GM18907 (cell line): ENCODE results near the gene OSBPL3.
A peak's percentile ranks its signal among the peaks of the same experiment; 100 is the strongest.

ENCODE experiments used
- ATAC-seq: cut with Tn5 transposase; IDR thresholded peaks from one replicate; pipeline ENCODE4 v1.9.1; 2021; ENCODE audit warnings: mild to moderate bottlenecking, moderate library complexity; ENCODE audit not compliant: unreplicated experiment

The OSBPL3 gene

DNA sequence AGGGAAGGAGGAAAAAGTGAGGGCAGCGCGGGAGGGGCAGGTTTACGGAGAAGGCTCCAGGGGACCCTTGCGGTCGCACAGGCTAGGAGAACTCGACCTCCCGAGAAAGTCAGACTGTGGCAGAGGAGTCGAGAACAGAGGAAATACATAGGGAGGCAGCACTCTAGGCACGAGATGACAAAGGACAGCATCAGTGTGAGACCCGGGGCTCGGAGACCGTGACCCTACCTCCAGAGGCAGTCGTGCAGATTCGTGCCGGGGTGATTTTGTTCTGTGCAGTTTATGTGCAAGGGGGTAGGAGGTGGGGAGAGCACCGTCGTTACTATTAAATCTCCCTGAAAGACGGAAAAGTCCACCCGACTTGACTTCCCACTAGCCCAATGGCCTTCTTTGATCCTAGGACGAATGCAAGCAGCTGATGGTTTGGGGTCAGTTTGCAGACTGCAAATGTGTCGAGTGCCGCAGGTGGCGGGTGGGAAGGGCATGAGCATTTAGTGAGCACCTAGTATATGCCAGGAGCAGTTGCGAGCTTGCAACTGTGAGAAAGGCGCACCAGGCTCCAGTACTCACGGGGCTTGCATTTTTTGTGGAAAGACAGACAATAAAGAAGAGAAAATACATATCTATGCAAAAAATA, 674 bp upstream of the OSBPL3 start:
- ATAC-seq, result peak; percentile 27

DNA sequence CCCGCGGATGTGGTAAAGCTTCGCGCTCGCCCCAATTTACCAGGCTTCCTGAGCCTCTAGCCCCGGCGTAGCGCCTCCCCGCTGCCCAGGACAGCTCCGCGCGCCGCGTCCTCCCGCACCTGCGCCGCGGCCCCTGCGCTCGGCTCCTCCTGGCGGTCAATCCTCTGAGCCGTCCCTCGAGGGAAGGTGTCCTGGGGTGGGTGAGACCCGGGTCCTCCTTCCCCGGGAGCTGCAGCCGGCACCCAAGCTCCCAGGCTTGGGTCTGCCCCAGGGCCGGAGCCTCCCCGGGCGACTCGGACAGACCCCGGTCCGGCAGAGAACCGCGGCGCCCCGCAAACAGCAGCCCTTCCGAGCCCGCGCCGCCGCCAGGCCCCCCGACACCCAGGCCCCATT, 512 bp downstream of the OSBPL3 start:
- ATAC-seq, result peak; percentile 48

DNA sequence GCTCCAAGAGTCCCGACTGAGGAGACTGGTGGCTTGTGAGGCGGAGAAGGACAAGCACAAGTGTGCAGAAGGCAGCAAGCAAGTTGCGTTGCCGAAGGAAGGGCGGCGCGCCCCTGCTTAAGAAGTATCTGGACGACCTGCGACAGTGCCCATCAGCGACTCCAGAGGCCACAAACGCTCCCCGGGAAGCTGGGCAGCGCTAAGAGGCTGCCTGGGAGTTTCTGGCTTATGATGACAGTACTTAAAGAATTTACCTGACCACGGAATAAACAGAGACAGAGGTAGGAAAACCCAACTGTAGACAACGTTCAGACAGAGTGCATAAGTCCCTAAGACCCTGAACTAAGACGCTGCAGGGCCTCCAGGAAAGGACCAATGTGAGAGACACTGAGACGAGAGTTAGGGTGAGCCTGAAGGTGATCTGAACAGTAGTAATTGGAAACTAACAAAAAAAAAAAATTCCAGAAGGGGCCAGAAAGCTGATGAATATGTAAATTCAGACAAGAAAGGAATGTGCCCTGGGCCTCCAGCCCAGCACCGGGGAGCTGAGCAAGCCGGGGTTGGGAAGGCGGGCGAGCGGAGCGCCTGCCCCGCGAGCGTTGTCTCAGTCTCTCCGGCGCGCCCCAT, 1.0 kb downstream of the OSBPL3 start:
- peak; percentile 1 for ATAC-seq

DNA sequence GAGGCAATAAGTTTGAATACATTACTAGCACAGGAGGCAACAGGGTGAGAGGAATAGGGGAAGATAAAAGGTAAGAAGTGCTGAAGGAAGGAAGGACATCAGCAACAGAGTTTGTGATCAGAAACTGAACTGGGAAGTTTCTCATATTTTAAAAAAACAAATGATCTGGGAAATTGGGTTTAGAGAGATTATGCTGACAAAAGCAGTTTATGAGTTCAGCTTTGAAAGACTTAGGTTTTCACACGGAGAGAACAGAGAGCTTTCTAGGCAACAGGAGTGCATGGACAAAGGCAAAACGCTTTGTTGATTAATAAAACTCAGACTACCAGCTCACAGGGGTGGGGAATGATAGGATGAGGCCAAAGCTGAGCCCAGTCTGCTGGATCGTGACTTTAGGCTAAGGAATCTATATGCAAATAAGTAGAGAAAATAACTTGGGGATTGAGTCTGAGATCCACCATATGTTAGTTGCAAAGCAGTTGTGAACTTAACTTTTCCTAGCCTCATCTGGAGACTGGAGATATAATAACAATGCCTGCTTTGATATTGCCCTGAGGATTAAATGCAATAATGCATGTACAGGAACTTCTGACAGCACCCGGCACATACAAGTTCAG, 4.2 kb downstream of the OSBPL3 start:
- ATAC-seq, result no peak

DNA sequence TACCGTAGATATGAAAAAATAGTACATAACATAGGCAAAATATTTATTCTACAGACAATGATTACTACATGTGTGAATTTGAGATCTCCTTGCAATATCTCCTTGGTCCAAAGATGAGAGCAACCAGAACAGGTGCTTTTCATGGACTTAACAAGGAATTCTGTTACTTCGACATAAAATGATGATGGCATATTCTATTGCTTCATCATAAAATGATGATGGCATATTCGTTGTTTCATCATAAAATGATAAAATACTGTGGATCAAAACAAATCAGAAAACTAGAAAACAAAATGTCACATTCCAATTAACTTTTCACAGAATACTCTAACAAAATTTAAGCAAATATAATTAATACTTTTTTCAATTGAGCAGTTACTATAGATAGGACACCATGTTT, 4.8 kb downstream of the OSBPL3 start:
- no peak for ATAC-seq

DNA sequence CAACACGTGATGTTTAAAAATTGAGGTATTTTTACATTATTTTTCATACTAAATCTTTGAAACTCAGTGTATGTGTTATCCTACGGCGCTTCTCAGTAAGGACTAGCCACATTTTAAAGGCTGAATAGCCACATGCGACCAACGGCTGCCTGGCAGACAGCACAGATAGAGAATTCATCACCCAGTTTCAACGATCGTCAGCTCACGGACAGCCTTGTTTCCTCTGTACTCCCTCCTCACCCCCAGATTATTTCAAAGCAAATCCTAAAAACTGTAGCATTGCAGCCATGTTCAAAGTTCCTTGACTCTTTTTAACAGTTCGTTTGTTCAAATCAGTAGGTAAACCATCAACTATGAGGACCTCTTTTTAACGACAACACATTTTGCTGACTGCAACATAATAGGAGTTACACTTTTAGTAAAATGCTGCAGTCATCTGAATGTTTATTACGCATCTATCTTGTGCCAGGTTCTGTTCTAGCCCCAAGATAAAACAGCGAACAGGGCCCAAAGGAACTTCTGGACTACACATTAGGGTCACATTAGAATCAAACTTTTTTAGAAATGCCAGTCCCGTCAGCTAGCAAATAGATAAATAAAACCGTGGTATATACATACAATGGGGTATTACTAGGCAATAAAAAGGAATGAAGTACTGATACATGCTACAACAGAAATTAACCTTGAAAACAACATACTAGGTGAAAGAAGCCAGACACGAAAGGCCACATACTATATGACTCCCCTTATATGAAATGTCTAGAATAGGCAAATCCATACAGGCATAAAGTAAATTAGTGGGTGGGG, 5.7 kb downstream of the OSBPL3 start:
- no peak for ATAC-seq

DNA sequence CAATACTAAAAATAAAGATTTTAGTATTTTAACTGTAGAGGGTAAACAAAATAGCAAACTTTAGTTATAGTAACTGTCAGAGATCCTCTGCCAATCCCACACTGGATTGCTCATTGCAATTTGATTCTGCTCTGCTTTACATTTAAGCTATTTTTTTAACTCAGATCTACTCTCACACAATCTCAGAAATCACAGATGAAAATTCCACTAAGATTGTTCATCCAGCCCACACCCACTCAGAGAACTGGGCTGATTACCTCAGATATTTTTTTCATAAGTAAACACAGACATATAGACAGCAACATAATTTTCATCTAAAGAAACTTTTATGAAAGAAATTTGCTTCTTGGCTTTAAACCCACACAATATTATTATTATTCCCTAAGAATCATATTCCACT, 7.0 kb downstream of the OSBPL3 start:
- no peak for ATAC-seq

DNA sequence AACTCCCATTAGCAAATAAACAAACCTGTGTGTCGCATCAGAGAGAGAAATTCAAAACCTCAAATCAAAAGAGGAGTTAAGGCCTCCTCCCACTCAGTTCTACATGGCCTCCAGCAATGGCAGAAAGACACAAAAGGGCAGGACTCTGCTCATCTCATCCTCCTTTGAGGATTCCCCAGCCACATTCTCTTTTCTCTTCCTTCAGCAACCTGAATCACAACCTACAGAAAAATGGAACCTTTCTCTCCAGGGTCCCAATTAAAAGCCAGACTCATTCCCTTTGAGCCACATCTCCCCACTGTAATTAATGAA, 7.9 kb downstream of the OSBPL3 start:
- ATAC-seq, result no peak

DNA sequence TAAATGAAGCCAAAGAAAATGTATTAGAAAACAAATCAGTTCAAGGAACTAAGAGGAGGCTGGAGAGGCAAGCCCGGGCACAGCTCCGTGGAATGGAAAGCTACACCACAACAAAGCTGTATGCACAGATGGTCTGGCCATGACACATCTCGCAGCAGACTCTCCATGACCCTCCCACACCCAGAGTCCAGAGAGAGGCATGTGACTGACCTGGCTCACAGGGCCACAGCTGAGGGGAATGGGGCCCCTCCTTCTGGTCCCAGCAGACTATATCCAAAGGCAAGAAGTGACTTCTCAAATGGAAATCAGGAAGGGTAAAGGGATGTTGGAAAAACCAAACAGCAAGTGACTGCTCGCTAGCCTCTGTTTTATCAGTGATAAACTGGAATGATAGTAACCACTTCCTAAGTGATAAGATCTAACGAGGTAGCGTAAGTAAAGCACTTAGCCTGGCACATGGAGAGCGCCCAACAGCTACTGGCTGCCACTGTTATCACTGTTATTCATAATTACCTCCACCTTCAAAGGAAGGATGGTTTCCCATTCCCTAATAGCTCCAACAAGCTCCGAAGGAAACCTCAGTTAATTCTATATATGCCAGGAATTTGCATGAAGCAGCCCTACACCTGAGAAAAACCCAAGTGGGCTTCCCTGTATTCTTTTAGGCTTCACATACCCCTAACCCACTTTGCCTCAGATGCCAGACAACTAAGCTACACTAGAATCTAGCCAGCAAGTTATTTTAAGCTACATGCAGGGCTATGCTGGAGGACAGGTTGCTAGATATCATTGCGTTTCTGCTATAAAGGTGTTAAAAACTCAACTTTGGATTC, 8.4 kb downstream of the OSBPL3 start:
- ATAC-seq, result no peak

DNA sequence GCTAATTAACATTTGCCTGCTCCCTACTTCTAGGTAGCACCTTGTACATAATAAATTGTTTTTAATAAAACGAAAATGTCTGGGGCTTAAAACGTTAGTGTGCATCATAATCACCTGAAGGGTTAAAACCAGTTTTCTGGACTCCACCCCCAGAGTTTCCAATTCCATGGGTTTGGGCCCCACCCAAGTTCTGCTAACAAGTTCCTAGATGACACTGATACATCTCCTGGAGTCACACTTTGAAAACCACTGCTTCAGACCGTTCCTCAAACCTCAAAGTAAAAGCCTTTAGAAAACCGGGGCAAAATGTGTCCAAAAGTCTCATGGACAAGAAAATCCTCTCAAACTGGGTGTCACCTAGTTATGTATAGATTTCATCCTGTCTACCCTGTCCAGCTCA, 9.3 kb downstream of the OSBPL3 start:
- ATAC-seq, result no peak

DNA sequence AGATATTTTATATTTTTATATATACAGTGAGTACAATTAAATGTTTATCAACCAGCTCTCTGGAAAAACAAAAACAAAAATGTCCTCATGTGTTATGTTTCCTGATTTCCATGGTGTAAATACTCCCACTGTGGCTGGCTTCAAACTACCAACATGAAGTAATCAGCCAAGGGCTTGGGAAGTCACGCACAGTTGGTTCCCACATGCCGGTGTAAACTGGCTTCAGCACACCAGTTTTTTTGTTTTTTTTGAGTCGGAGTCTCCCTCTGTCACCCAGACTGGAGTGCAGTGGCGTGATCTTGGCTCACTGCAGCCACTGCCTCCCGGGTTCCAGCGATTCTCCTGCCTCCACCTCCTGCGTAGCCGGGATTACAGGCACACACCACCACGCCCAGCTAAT, 11.8 kb downstream of the OSBPL3 start:
- ATAC-seq, result no peak

DNA sequence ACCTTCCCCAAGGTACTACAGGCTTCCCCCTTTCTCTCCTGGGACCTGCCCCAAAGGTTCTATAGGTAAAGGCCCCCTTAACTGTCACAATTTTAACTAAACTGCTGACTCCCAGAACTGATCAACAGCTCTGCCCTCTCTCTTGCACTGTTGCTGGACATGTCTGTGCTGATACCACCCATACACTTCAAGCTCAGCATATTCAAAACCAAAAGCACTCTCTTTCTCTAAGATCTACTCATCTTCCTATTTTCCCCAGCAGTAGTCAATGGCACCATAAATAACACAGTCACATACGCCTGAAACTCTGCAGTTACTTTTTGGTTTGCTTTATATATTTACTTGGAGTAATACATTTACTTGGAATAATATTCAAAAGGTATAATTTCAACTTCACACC, 12.3 kb downstream of the OSBPL3 start:
- ATAC-seq, result no peak

DNA sequence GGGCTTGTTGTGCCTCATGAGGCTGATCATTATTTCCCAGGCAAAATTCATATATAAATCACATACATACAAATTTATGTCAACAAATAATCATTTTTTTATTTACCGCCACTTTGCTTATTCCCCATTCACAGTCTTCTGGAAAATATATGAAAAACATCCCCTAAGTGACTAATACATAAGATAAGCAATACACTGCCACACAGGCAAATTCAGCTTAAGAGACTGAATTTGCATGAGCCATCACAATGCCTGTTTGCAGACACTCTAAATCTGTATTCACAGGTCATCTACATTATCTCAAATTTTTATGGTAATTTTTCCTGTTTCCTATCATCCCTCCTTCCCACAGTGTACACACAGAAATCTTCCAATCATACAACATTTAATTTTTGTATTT, 13.2 kb downstream of the OSBPL3 start:
- ATAC-seq, result no peak

DNA sequence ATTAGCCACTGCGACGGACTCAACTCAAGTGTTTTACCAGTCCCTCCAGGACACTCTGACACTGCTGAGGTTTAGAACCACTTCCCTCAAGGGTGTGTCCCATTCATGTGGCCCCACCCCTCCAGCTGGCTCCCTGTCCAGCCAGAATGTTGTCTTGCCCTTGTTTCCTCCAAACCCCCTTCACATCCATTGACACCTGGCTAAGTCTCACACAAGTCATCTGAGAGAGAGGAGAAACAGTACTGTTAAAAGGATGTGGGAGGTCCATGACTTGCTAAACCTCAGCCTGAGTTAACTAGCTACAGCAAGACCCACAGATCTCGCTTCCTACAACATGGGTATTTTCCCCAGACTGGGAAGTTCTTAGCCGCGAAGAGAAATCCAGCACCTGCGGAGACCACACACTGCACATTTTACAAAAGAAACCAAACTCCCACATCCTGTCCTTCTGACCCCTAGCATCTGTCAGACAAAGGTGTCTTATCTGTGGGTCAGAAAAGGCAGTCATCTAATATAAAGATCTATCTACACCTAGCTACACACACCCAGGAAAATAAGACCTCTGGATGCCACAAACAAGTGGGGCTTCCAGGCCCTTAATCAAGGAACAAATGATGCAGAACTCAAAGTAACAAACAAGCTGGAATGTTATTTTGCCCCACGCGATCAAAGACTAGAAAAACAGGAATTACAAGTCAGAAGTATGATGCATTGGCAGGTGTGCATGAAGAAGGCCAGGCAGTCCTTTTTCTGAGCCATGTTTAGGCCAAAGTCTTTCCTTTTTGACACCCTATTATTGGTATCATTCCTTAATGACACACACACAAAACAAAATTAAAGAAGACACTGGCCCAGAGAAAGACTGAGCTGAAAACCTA, 13.9 kb downstream of the OSBPL3 start:
- ATAC-seq, result peak; percentile 89

DNA sequence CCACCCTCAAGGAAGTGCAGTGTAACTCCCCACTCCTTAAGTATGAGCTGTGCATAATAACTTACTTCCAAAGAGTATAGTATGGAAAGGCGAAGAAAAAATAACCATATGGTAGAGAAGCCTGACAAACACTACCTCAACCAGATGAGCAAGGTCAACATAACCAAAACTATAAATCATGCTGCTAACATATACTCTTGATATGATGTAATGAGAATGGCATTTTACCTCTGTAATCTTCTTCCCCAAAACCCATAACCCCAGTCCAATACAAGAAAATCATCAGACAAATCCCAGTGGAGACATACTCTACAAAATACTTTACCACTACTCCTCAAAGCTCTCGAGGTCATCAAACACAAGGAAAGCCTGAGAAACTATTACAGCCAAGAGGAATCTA, 15.8 kb downstream of the OSBPL3 start:
- ATAC-seq, result no peak

DNA sequence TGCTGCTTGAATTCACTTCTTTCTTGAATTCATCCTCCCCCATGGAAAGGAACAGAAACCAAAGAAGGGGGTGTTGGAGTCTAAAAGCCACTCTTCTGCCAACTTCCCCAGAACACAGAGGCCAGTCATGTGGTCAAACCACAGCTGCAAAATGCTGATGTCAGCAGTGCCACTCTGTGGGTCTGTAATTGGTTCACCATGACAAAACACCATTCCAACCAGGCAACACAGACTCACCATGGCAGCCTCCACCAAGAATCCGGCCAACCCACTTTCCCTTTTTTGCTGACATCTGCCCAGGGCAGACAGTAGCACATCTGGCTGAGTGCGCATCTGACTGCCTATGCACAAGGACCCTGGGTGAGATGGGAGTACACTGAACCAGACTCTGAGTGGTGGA, 16.8 kb downstream of the OSBPL3 start:
- ATAC-seq, result no peak

DNA sequence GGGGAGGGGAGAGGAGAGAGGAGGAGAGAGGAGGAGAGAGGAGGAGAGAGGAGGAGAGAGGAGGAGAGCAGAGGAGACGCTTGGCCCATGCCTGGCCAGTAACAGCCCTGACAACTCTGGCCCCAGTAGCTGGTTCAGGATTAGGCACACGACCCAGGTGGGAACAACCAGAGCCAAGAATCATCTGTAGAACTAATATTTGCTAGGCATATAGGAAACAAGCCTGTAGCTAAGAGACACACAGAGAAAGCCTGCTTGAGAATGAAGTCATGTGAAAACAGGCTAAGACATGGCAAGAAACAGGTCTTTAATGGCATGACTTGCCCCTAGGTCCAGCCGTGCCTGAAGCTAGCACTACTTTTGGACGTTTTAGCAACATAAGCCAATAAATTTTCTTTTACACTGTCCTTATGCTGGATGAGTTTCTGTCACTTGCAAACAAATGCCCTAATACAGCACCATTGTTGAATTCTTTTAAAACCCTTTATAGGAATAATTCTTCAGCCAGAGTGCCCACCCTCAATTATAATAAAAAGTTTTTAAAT, 17.5 kb downstream of the OSBPL3 start:
- ATAC-seq, result no peak

DNA sequence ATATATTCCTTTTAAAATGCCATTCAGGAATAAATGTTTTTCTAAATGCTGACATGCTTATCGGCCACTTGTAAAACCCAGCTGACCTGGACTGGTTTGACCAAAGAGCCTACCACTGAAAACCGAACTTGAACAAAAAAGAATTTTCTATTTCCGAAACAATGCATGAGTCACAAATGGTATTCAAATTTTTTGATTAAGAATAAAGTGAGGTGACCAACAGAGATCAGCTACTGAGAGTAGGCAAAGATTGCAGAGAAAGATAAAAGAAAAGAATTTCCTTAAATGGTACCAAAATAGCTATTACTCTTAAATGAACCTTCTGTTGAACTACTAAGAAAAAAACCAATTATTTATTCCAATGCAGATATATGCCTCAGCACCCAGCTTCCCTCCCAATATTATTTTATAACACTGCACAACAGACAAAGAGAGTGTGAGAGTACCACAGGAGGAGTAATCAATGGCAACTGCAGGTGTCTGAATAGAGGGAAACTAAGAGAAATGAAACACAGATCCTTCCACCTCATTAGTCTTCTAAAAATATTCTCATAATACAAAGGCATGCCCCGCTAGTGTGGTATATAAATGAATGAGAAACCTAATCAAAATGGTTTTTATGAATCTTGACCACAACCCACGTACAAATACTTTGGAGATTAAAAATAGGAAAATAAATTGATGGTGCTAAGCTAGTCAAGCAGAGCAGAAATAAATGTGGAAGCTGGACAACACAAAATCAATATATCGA, 20.1 kb downstream of the OSBPL3 start:
- ATAC-seq, result no peak

DNA sequence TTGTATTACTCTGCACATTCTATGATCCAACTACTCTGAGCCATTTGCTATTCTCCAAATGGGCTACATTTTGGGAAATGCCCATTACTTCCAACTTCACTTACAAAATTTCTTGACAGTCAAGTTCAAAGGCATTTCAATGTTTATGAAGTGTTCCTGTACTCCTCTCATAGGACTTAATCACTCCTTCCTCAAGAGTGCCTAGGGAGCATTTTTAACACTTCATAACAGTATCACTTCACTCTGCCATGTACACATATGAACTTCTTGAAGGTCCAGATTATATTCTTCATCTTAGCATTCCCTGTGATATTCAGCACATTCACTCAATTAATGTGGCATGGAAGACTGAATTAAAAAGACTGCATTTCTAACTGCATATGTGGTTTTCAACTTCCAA, 21.6 kb downstream of the OSBPL3 start:
- no peak for ATAC-seq
